T-helper 1 cell (primary cell): ENCODE data around the gene FKBP1A.
A peak's percentile ranks its signal among the peaks of the same experiment; 100 is the strongest.

ENCODE experiments used
- DNase-seq, 5 donors: peaks; one replicate each; pipeline ENCODE4 v3.0.0-alpha.2; 2012 to 2020

Gene FKBP1A

GRCh38 chr20:1331101-1331500 lies 61.8 kb downstream of the FKBP1A start:
- no peak for DNase-seq

DNA sequence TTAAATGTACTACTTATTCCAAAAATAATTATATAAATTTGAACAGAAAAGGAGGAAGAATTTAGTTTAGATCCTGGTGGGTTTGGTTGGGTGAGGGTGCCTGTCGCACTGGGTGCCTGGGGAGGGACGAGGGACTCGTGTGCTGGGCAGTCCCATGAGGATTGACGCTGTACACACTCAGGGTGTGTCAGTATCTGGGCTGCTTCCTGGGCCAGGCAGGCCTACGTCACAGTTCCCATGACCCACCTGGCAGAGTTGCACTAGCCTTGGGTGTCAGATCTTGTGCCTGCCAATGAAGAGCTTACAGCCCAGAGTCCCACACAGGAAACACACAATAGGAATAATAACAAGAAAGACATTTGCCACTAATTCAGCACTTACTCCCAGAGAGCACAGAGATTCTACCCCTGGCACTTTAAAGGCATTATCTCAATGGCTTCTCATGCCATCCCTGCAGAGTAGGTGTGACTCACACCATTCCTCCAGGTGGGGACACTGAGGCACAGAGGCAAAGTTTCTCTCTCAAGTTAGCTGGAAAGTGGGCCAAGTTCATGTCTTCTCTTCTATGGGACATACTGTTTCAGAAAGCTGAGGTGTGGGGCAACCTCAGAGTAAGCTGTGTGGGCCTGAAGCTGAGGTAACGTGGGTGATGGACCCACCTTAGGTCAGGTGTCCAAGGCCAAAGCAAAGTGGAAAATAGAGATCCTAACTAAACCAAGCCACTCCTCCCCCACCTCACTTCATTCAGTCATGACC lies 62.6 kb downstream of the FKBP1A start:
- peak in 3 of 5 donors; percentile 24 to 70 (median 42) for DNase-seq

GRCh38 chr20:1328680-1329330 lies 64.0 kb downstream of the FKBP1A start, which contains the start of gene SDCBP2:
SDCBP2 (minus strand) TSS chr20:1329139; CDS start chr20:1320416, 8,723 bp downstream.
- DNase-seq, result no peak

- DNase-seq, result no peak
These were observed 64.8 kb downstream of the FKBP1A start for GRCh38 chr20:1327827-1328679.

GRCh38 chr20:1327241-1327653 lies 65.6 kb downstream of the FKBP1A start:
- peak in 1 of 5 donors; percentile 34 for DNase-seq

GRCh38 chr20:1326031-1326930 lies 66.6 kb downstream of the FKBP1A start:
- DNase-seq, result no peak

DNA sequence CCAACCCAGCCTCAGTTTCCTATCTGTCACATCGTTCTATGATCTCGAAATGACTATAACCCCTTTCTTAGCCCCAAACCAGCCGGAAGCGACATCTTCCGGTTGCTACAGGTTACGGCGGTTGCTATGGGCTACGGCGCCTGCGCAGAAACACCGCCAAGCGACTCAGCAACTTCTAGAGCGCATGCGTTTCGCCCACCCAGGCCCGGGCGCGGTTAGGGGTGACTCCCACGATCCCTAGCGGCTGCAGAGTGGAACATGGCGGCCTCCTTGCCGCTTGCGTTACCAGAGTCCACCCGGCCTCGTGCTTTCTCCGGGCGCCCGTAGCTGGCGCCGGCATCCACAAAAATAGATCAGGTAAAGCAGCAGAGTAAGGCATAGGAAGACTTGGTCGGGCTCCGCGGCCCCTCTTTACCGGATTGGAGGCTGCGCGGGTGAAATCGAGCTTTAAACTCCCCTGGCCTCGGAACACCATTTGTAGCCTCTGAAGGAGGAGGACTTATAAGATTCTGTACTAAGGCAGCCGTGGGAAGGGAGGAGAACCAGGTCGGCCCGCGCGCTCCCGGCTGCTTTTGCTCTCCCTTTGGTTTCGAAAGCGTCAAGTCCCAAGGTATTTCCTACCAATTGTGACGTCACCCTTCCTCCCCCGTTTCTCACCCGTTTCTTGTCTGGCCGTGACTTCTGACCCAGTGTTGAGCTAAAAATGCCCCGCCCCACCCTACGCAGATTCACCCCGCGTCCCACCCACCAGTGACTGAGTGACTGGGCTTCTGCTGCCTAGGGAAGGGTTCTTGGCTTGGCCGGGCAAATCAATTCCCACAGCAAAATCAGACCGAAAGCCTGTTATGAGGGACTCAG lies 67.5 kb downstream of the FKBP1A start:
- peak; percentile 98 to 99 (median 98) for DNase-seq

- DNase-seq, result peak in 1 of 5 donors; percentile 26
These were observed 68.2 kb downstream of the FKBP1A start for GRCh38 chr20:1324598-1325172.

DNA sequence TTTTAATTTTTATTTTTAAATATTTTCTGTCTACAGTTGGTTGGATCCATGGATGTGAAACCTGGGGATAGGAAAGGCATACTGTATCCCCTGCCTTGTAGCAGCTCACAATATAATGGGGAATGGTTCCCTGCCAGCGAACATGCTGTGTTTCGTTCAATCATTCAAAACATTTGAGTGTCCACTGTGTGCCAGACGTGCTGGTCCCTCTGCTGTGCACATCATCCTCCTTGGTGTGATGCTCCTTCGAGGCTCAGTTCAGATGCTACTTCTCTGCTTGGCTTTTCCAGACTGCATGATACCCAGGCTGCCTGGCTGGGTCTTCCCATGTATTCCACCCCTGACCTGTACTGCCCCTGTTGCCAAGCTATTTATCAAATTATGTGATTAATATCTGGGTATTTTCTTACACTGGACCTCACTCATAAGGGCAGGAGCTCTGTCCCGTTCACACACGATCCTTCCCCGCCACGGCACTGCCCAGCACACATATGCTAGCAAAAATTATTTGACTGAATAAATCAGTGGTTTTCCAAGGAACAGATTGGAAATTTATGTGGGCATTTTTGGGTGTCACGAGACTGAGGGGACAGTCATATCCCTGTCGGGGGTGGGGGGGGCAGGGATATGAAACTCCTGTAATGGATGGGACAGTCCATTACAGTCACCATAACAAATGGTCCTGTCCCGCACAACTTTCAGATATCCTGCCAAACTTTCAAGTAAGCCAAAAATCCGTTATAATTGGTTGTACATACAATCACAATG lies 68.8 kb downstream of the FKBP1A start:
- no peak for DNase-seq

DNA sequence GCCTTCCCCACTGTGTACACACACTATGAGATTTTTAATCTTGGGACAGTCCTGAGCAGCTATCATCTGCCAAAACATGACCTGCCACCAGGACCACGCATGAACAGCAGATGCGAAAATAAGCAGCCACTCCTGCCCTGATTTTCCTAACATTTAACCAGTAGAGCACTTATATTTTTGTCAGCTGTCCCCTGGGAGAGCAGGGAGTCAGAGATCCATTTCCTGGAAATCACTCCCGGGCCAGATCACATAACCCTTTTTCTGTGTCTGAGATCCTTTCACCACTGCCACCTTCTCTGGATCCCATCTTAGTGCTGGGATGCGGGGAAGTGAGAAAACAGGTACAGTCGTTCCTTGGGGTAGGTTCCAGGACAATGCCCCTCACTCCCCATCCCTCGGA lies 69.6 kb downstream of the FKBP1A start:
- DNase-seq, result no peak

GRCh38 chr20:1322511-1323245 lies 70.2 kb downstream of the FKBP1A start:
- DNase-seq, result no peak

GRCh38 chr20:1321654-1321939 lies 71.3 kb downstream of the FKBP1A start:
- no peak for DNase-seq

DNA sequence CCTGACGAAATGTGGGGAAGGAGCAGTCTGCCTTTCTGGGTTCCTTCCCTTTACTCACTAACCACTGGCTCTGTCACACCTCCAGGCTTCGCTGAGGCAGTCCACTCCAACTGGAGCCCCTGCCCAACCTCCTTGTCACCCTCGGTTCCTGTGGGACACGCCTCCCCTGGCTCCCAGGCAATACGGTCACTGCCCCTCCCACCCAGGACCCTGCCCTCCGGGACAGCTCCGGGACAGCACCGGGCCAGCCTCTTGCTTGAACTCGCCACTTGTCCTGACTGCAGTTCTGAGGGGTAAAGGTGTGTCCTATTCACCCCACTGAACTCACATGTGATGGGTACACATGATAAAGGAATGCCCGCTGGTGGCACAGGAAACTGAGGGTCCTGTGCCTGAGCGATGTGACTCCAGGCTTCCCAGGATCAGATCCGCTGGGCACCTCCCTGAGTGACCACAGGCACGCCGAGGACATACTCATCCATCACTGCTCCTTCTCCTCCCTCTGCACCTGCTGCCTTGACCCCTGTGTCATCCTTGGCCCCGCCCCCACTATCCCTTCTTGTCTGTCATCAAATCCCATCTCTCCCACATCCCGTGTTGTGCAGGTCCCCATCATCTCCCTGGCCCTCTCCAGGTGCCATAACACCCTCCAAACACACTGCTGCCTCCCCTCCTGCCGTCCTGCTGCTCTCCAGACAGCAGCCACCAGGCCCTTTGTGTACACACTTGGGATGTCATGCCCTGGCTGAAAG lies 71.8 kb downstream of the FKBP1A start:
- no peak for DNase-seq

DNA sequence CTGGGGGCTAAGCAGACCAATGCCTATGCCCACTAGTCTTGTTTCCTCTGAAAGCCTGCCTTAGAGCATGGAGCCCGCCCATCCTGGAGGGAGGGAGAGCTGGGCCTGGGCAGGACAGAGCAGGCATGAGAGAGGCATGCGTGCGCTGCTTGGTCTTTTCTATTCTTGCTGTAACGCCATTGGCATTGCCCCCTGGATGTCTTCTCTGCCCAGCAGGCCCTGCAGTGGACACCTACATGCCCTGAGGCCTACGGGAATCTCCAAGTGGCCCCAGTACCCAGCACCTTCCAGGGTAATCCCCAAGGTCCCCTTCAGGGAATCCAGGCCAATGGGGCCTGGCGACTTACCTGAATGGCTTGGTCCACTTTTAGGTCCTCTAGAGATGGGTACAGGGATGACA lies 72.8 kb downstream of the FKBP1A start:
- DNase-seq, result no peak

DNA sequence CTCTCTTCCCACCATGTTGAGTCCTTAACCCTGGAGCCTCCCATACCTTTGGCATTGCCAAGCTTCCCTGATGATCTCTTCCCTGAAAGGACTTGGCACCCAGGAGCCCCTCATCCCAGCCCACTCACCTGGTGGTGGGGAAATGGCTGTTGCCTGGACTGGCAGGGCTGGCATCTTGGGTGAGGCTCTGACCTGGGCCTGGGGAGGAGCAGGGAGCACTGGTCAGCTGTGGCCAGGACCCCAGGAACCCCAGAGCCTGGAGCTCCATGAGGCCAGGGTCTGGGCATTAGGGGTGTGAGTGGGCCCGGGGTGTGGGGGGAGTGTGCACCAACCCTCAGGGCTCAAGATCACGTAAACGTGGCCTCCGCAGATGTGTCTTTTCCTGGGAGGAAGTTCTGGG lies 73.4 kb downstream of the FKBP1A start:
- no peak for DNase-seq

DNA sequence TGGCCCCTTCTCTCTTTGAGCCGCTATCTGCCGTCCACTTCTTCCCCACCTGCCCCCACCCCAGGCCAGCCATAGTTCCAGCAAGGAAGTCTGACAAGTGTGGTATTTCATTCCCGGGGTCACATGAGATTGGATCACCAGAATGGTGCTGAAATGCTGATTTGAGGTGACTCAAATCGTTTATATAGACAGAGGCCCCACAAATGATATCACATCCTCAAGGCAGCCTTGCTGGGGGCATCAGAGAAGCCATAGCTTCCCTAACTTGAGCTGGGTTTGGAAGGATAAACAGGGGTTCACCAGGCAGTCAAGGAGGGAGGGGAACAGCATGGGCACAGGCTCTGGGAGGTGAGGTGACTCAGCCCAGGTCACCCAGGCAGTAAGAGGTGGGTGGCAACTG lies 73.8 kb downstream of the FKBP1A start:
- DNase-seq, result no peak
